Common myeloid progenitor, CD34-positive (primary cell): ENCODE data around the gene NEK4.
A peak's percentile ranks its signal among the peaks of the same experiment; 100 is the strongest.

Experiments used
- CTCF ChIA-PET: fragments of 350-600 bp; sonication (Branson Sonifier 250); formaldehyde crosslinking; loops from one replicate; lab custom pipeline; 2021; ENCODE audit warnings: antibody characterized with exemption; lab: Charles Lee
- POLR2A ChIA-PET: fragments of 350-600 bp; sonication (Branson Sonifier 250); formaldehyde crosslinking; loops from one replicate; lab custom pipeline; 2021; ENCODE audit warnings: antibody characterized with exemption; lab: Charles Lee
- DNase-seq, 3 donors: peaks; one replicate each; pipeline versions ENCODE4 v3.0.0 to v3.0.0-alpha.2; 2013
- H3K27ac ChIP-seq, 2 experiments: 1 replicate in 1 of 2; 2 replicates in 1 of 2; pipeline ENCODE4 v1.7.0; 2013; ENCODE audit warnings: inconsistent platforms in 2 of 2, low read length in 2 of 2, mild to moderate bottlenecking in 2 of 2, low read depth in 1 of 2, moderate library complexity in 1 of 2; ENCODE audit not compliant: severe bottlenecking in 2 of 2, insufficient read depth in 1 of 2, poor library complexity in 1 of 2
- H3K27me3 ChIP-seq, 5 experiments: replicated peaks in 2 of 5; 1 replicate in 3 of 5; 2 replicates in 2 of 5; pipeline versions ENCODE4 v1.6.1 to v1.7.0; 2013; ENCODE audit warnings: low read length in 4 of 5, mild to moderate bottlenecking in 2 of 5, moderate library complexity in 2 of 5, inconsistent platforms in 1 of 5; ENCODE audit not compliant: insufficient read depth in 5 of 5, control insufficient read depth in 4 of 5
- H3K36me3 ChIP-seq, 4 experiments: 1 replicate in 2 of 4; 2 replicates in 2 of 4; pipeline versions ENCODE4 v1.6.1 to v1.7.0; 2013; ENCODE audit warnings: low read length in 3 of 4, control low read depth in 1 of 4, mild to moderate bottlenecking in 1 of 4; ENCODE audit not compliant: control insufficient read depth in 4 of 4, insufficient read depth in 4 of 4
- H3K4me1 ChIP-seq, 4 experiments: 1 replicate in 3 of 4; 2 replicates in 1 of 4; pipeline versions ENCODE4 v1.6.1 to v1.7.1; 2013; ENCODE audit warnings: low read length in 3 of 4, mild to moderate bottlenecking in 3 of 4, control low read depth in 1 of 4, inconsistent platforms in 1 of 4, moderate library complexity in 1 of 4; ENCODE audit not compliant: control insufficient read depth in 4 of 4, insufficient read depth in 4 of 4; ENCODE audit errors: control extremely low read depth in 1 of 4
- H3K4me3 ChIP-seq, 7 experiments: 1 replicate in 4 of 7; 2 replicates in 3 of 7; pipeline versions ENCODE4 v1.5.1 to v1.7.0; 2013; ENCODE audit warnings: mild to moderate bottlenecking in 7 of 7, low read length in 6 of 7, moderate library complexity in 6 of 7, inconsistent platforms in 2 of 7, low read depth in 2 of 7, control low read depth in 1 of 7; ENCODE audit not compliant: insufficient read depth in 4 of 7, control insufficient read depth in 1 of 7; ENCODE audit errors: extremely low read depth in 1 of 7
- H3K9me3 ChIP-seq, 5 experiments: 1 replicate in 4 of 5; 2 replicates in 1 of 5; pipeline versions ENCODE4 v1.6.1 to v1.7.1; 2013; ENCODE audit warnings: low read length in 4 of 5, mild to moderate bottlenecking in 2 of 5, inconsistent platforms in 1 of 5, low read depth in 1 of 5, moderate library complexity in 1 of 5; ENCODE audit not compliant: control insufficient read depth in 4 of 5, insufficient read depth in 2 of 5; ENCODE audit errors: control extremely low read depth in 1 of 5
- WGBS: methylation state at CpG from one replicate; pipeline ENCODE4 v1.1.5; 2013; ENCODE audit not compliant: insufficient coverage; 5-methylcytosine and 5-hydroxymethylcytosine counted together

The NEK4 gene

GRCh38 chr3:52684184-52684583, 86.6 kb downstream of the NEK4 start:
- peaks cover 13 to 56% (median 30%) of the 10 kb centered on the region in 4 experiments for H3K4me1 ChIP-seq
- H3K27ac ChIP-seq = peak overlapping the region; percentile 46 to 97
- DNase-seq = no peak
- H3K9me3 ChIP-seq = no peaks in the 10 kb centered on the region
- no peaks in the 10 kb centered on the region for H3K27me3 ChIP-seq
- ChIA-PET CTCF (no interaction called here), POLR2A (no interaction called here)
- no CpG with 5 or more reads among the region's 5 CpGs for WGBS
- peak overlapping the region in 4 of 7 experiments; percentile 13 to 93 (median 83) for H3K4me3 ChIP-seq
- peaks cover 17 to 40% (median 26%) of the 10 kb centered on the region in 4 experiments for H3K36me3 ChIP-seq

- 100% methylated on average over 5 of the region's 6 CpGs for WGBS
- Histone ChIP-seq H3K27me3 (no peaks in the 10 kb centered on the region), H3K4me3 (no peak overlapping the region), H3K36me3 (peaks cover 18 to 40% (median 23%) of the 10 kb centered on the region in 4 experiments), H3K27ac (no peak overlapping the region), H3K9me3 (no peaks in the 10 kb centered on the region), H3K4me1 (peaks cover 13 to 56% (median 30%) of the 10 kb centered on the region in 4 experiments)
- ChIA-PET POLR2A (no interaction called here), CTCF (interaction anchor here (0.6 kb wide), 1 partner anchor 211 kb away, joined by 3 read pairs; no protein-coding TSS in a partner anchor)
- DNase-seq = no peak
These were observed 87.1 kb downstream of the NEK4 start for GRCh38 chr3:52683611-52684010.

DNA sequence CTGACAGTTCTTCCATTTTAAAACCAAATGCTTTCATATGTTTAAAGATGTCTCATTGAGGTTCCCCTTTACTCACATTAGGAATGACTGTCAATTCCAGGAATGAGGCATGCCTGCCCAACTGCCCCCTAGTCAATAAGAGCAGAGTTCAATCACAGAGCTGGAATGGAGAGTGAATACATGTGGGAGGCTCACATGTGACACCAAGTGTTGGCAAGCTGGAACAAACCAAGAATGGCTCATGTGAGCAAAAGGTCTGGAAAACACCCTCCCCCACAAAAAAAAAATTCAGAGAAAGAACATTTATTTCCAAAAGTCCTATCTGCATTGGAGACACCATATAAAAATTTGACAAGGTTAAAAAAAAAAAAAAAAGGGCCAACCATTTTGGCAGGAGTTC, 88.7 kb downstream of the NEK4 start:
- Histone ChIP-seq H3K4me3 (peak overlapping the region in 3 of 7 experiments; percentile 2 to 39 (median 24)), H3K9me3 (no peaks in the 10 kb centered on the region), H3K27ac (peak overlapping the region in 1 of 2 experiments; percentile 64), H3K27me3 (no peaks in the 10 kb centered on the region), H3K4me1 (peaks cover 13 to 48% (median 25%) of the 10 kb centered on the region in 4 experiments), H3K36me3 (peaks cover 13 to 35% (median 22%) of the 10 kb centered on the region in 4 experiments)
- CTCF ChIA-PET = interaction anchor here (1.7 kb wide), 1 partner anchor 31 kb away, joined by 5 read pairs; no protein-coding TSS in a partner anchor
- peak; percentile 30 to 44 (median 33) for DNase-seq
- POLR2A ChIA-PET = no interaction called here

DNA sequence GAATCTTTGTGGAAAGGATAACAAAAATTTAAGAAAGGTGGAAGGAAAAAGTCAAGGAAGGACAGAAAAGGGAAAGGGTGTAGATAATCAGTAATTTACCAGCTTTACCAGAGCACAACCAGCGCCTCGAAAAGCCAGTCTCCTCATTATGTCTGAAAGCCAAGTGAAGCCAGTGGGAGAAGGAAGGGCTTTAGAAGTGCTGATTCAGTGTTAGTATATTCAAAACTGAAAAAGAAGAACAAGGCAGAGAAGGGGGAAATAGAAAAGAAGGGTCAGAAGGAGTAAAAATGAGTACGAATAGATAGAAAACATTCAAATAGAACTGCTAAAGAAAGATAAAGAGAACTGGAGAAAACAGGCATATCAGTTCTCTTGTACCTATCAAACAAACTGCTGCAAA, 89.1 kb downstream of the NEK4 start:
- CTCF ChIA-PET = interaction anchor here (1.7 kb wide), 1 partner anchor 31 kb away, joined by 5 read pairs; no protein-coding TSS in a partner anchor
- POLR2A ChIA-PET = no interaction called here
- WGBS = 0% methylated on average over 1 of the region's 3 CpGs

GRCh38 chr3:52679811-52680210, 90.9 kb downstream of the NEK4 start:
- H3K27ac ChIP-seq = peak overlapping the region in 1 of 2 experiments; percentile 19
- POLR2A ChIA-PET = interaction anchor here (0.6 kb wide), 1 partner anchor 12 kb away, joined by 3 read pairs; no protein-coding TSS in a partner anchor

More for the DNA sequence above, 89.1 kb downstream of the NEK4 start:
- Histone ChIP-seq H3K4me1 (peaks cover 10 to 44% (median 21%) of the 10 kb centered on the region in 4 experiments), H3K4me3 (peak overlapping the region in 2 of 7 experiments; percentile 24 to 39), H3K27ac (peak overlapping the region in 1 of 2 experiments; percentile 64), H3K36me3 (peaks cover 14 to 35% (median 24%) of the 10 kb centered on the region in 4 experiments), H3K9me3 (no peaks in the 10 kb centered on the region), H3K27me3 (no peaks in the 10 kb centered on the region)
- no peak for DNase-seq

GRCh38 chr3:52679199-52679538, 91.6 kb downstream of the NEK4 start:
- CTCF ChIA-PET = no interaction called here
- WGBS = 100% methylated on average over 1 of the region's 3 CpGs
- peaks cover 18 to 50% (median 35%) of the 10 kb centered on the region in 4 experiments for H3K36me3 ChIP-seq
- no peaks in the 10 kb centered on the region for H3K9me3 ChIP-seq
- H3K27me3 ChIP-seq = no peaks in the 10 kb centered on the region
- H3K4me1 ChIP-seq = peaks cover 3 to 30% (median 10%) of the 10 kb centered on the region in 4 experiments
- POLR2A ChIA-PET = no interaction called here
- DNase-seq = no peak
- no peak overlapping the region for H3K4me3 ChIP-seq
- no peak overlapping the region for H3K27ac ChIP-seq

More at GRCh38 chr3:52679811-52680210, 90.9 kb downstream of the NEK4 start:
- CTCF ChIA-PET = no interaction called here
- Histone ChIP-seq H3K4me3 (no peak overlapping the region), H3K27me3 (no peaks in the 10 kb centered on the region), H3K9me3 (no peaks in the 10 kb centered on the region), H3K4me1 (peaks cover 5 to 37% (median 16%) of the 10 kb centered on the region in 4 experiments), H3K36me3 (peaks cover 16 to 48% (median 33%) of the 10 kb centered on the region in 4 experiments)
- no CpG with 5 or more reads among the region's 1 CpG for WGBS
- no peak for DNase-seq
